ENCODE data around the gene PTGES2.

Gene PTGES2

DNA sequence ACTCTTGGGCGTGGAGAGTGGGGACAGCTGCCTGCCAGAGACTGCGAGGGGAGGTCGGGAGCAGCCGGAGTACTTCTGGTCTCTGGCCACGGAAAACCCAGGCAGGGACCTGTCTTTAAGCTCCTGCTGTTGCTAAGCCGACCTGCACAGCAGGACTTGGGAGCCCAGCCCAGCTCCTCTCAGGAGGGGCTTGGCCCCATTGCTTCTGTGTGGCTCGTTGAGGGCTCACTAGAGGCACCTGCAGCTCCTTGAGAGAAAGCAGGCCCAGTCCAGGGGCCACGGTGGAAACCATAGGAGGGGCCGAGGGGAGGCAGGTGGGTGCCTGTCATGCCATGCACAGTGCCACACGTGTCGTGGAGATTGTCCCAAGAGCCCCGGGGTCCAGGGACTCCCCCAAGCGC is 18.4 kb upstream of the PTGES2 start:
- Histone ChIP-seq H3K27me3 (ENCODE audit: control insufficient read depth, insufficient read depth, low read length, poor library complexity, severe bottlenecking) (no peaks in the 10 kb centered on the region), H3K36me3 (ENCODE audit: control insufficient read depth, insufficient read depth, low read length) (no peaks in the 10 kb centered on the region), H3K9me3 (ENCODE audit: control insufficient read depth, low read length) (no peaks in the 10 kb centered on the region), H3K4me3 (ENCODE audit: insufficient read depth, low read depth, low read length) (no peak overlapping the region), H3K4me1 (ENCODE audit: control insufficient read depth, insufficient read depth, low read length) (no peaks in the 10 kb centered on the region), H3K27ac (ENCODE audit: insufficient read depth, low read depth, low read length, poor library complexity, severe bottlenecking) (no peak overlapping the region)
- 85 to 87% methylated on average over 13 of the region's 13 CpGs for WGBS, 2 experiments

DNA sequence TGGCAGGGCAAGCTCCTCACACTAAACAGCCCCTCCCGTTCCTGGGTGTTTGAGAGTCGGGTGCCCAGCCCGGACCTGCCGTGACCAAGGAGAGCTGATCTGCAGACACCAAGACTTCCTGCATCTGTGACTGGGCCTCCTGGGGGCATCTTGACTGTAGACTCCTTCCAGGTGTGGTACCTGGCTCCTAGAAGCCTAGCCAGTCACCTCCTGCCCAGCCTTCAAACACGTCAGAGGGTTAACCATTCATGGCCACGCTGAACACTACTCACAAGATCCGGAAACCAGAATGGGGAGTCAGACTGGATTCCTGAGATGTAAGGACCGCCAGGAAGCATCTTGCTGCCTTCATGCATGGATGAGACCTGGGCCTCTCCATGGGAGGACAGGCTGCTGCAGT is 18.0 kb upstream of the PTGES2 start:
- H3K4me3 ChIP-seq (ENCODE audit: insufficient read depth, low read depth, low read length), result no peak overlapping the region
- no peaks in the 10 kb centered on the region for H3K36me3 ChIP-seq (ENCODE audit: control insufficient read depth, insufficient read depth, low read length)
- H3K4me1 ChIP-seq (ENCODE audit: control insufficient read depth, insufficient read depth, low read length), result peaks cover 3% of the 10 kb centered on the region
- no peaks in the 10 kb centered on the region for H3K9me3 ChIP-seq (ENCODE audit: control insufficient read depth, low read length)
- WGBS, 2 experiments, result 81% methylated on average over 8 of the region's 8 CpGs
- no peak overlapping the region for H3K27ac ChIP-seq (ENCODE audit: insufficient read depth, low read depth, low read length, poor library complexity, severe bottlenecking)
- no peaks in the 10 kb centered on the region for H3K27me3 ChIP-seq (ENCODE audit: control insufficient read depth, insufficient read depth, low read length, poor library complexity, severe bottlenecking)

DNA sequence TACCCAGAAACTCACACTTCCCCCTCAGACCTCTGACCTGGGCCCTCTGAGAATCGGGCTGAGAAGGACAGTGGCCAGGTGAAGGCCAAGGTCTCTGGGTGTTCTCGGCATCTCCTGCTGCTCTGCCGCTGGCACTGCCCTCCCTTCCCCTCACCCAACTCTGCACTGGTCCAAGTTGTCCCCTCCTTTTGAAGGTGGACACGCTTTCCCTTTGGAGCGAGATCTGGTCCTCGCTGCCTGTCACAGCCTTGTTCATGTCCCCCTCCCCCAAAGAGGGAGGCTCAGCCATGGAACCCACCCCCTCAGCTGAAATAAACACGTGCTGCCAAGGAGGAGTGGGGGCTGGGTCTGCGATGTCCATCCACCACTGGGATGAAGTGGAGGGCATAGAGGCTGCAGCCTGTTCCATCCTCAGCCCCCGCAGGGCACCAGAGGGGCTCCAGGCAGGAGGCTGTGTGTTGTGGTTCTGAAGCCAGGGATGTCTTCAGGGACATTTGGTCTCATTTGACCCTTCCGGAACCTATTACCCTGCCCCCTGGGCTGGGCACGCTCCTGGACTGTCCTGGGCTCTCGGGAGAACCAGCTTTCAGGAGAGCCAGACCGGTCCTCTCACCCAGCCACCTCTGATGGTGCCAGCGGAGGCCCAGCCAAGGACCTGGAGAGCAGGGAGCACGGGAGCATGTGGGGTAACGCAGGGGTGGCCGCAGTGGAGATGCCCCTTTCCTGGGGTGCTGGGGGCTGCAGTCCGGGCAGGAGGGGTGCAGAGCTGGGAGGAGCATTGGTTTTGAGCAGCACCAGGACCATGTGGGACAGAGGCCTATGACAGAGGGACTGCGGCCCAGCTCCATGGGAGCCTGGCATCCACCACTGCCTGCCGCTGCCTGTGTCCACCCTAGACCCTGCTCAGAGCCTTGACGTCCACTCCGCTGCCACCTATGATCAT is 17.0 kb upstream of the PTGES2 start:
- 94 to 95% methylated on average over 22 of the region's 22 CpGs for WGBS, 2 experiments
- no peaks in the 10 kb centered on the region for H3K36me3 ChIP-seq (ENCODE audit: control insufficient read depth, insufficient read depth, low read length)
- peaks cover 5% of the 10 kb centered on the region for H3K4me1 ChIP-seq (ENCODE audit: control insufficient read depth, insufficient read depth, low read length)
- H3K9me3 ChIP-seq (ENCODE audit: control insufficient read depth, low read length), result no peaks in the 10 kb centered on the region
- H3K27ac ChIP-seq (ENCODE audit: insufficient read depth, low read depth, low read length, poor library complexity, severe bottlenecking), result no peak overlapping the region
- no peaks in the 10 kb centered on the region for H3K27me3 ChIP-seq (ENCODE audit: control insufficient read depth, insufficient read depth, low read length, poor library complexity, severe bottlenecking)
- no peak overlapping the region for H3K4me3 ChIP-seq (ENCODE audit: insufficient read depth, low read depth, low read length)

DNA sequence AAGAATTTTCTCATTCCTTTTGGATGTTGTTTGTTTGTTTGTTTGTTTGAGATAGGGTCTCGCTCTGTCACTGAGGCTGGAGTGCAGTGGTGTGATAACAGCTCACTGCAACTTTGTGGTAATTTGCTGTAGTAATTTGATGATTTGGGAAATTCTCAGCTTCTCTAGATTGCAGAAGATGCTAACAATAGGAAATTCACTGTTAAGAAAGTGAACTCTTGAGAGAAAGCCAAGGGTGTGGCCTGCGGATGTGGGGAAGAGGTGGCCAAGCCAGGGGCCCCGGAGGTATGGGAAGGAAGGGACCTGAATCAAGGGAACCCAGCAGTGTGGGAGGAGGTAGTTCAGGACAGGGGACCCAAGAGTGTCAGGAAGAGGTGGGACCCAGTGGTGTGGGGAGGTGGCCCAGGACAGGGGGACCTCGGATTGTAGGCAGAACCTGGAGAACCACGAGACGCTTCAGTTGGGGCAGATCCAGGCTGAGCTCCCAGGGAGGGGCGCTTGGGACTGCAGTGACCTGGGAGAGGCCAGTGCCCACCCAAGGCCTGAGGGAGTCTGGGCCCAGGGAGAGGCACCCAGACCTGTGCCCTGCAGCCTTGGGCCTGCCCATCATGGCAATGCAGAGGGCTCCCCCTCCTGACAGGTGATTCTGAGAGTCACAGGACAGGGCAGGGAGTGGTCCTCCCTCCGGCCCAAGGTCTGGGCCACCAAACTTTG is 16.2 kb upstream of the PTGES2 start:
- Histone ChIP-seq H3K9me3 (ENCODE audit: control insufficient read depth, low read length) (no peaks in the 10 kb centered on the region), H3K27ac (ENCODE audit: insufficient read depth, low read depth, low read length, poor library complexity, severe bottlenecking) (no peak overlapping the region), H3K36me3 (ENCODE audit: control insufficient read depth, insufficient read depth, low read length) (no peaks in the 10 kb centered on the region), H3K4me1 (ENCODE audit: control insufficient read depth, insufficient read depth, low read length) (peaks cover 5% of the 10 kb centered on the region), H3K4me3 (ENCODE audit: insufficient read depth, low read depth, low read length) (no peak overlapping the region), H3K27me3 (ENCODE audit: control insufficient read depth, insufficient read depth, low read length, poor library complexity, severe bottlenecking) (no peaks in the 10 kb centered on the region)
- 93 to 94% methylated on average over 8 of the region's 8 CpGs for WGBS, 2 experiments

DNA sequence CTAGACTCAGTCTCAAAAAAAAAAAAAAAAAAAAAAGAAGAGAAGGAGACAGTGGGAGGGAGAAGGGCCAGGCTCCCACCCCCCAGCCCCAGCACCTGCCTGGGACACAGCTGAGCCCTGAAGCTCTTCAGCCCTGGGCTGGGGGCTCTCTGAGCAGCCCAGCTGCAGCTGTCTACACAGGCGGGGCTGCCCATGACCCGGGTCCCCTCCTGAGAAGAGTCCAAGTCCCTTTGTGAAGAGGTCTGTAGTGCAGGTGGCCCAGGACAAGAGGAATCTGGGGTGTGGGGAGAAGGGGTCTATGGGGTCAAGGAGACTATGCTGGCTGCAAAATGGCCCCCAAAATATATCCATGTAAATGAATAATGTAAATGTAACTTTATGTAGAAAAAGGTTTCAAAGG is 15.1 kb upstream of the PTGES2 start:
- Histone ChIP-seq H3K27me3 (ENCODE audit: control insufficient read depth, insufficient read depth, low read length, poor library complexity, severe bottlenecking) (no peaks in the 10 kb centered on the region), H3K27ac (ENCODE audit: insufficient read depth, low read depth, low read length, poor library complexity, severe bottlenecking) (no peak overlapping the region), H3K4me3 (ENCODE audit: insufficient read depth, low read depth, low read length) (no peak overlapping the region), H3K36me3 (ENCODE audit: control insufficient read depth, insufficient read depth, low read length) (no peaks in the 10 kb centered on the region), H3K4me1 (ENCODE audit: control insufficient read depth, insufficient read depth, low read length) (peaks cover 5% of the 10 kb centered on the region), H3K9me3 (ENCODE audit: control insufficient read depth, low read length) (no peaks in the 10 kb centered on the region)
- WGBS, 2 experiments, result 87 to 100% methylated on average over 1 to 2 of the region's 2 CpGs

DNA sequence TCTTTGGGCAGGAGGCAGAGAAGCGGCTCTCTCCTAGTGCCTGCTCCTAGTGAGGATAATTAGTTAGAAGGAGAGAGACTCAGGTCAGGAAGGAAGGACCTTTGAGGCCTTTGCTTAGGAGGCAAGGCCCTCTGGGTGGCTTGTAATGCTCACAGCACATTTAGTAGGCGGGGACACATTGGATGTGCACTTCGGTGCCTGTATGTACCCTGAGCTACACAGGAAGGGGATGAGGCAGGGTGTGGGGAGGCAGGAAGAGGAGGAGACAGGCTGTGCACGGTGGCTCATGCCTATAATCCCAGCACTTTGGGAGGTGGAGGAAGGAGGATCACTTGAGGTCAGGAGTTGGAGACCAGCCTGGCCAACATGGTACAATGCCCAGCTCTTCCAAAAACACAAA is 14.5 kb upstream of the PTGES2 start:
- Histone ChIP-seq H3K9me3 (ENCODE audit: control insufficient read depth, low read length) (no peaks in the 10 kb centered on the region), H3K4me1 (ENCODE audit: control insufficient read depth, insufficient read depth, low read length) (peaks cover 5% of the 10 kb centered on the region), H3K27ac (ENCODE audit: insufficient read depth, low read depth, low read length, poor library complexity, severe bottlenecking) (no peak overlapping the region), H3K4me3 (ENCODE audit: insufficient read depth, low read depth, low read length) (no peak overlapping the region), H3K36me3 (ENCODE audit: control insufficient read depth, insufficient read depth, low read length) (no peaks in the 10 kb centered on the region), H3K27me3 (ENCODE audit: control insufficient read depth, insufficient read depth, low read length, poor library complexity, severe bottlenecking) (no peaks in the 10 kb centered on the region)
- WGBS, 2 experiments, result 87 to 89% methylated on average over 4 of the region's 4 CpGs

DNA sequence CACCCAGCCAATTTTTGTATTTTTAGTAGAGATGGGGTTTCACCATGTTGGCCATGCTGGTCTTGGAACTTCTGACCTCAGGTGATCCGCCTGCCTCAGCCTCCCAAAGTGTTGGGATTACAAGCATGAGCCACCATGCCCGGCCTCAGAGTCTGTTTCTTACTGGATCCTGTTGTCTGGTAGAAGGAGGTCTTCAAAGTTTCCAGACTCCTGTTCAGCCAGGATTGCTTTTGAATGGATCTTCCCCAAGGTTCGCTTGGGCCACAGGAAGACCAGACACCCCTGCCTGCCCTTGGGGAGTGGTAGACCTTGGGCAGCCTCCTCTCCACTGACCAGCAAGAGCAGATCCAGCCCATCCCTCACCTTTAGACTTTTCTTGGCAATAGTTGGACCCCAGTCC is 14.1 kb upstream of the PTGES2 start:
- no peaks in the 10 kb centered on the region for H3K9me3 ChIP-seq (ENCODE audit: control insufficient read depth, low read length)
- H3K4me1 ChIP-seq (ENCODE audit: control insufficient read depth, insufficient read depth, low read length), result peaks cover 5% of the 10 kb centered on the region
- H3K27ac ChIP-seq (ENCODE audit: insufficient read depth, low read depth, low read length, poor library complexity, severe bottlenecking), result no peak overlapping the region
- H3K27me3 ChIP-seq (ENCODE audit: control insufficient read depth, insufficient read depth, low read length, poor library complexity, severe bottlenecking), result no peaks in the 10 kb centered on the region
- 93 to 95% methylated on average over 3 of the region's 3 CpGs for WGBS, 2 experiments
- H3K4me3 ChIP-seq (ENCODE audit: insufficient read depth, low read depth, low read length), result no peak overlapping the region
- no peaks in the 10 kb centered on the region for H3K36me3 ChIP-seq (ENCODE audit: control insufficient read depth, insufficient read depth, low read length)

DNA sequence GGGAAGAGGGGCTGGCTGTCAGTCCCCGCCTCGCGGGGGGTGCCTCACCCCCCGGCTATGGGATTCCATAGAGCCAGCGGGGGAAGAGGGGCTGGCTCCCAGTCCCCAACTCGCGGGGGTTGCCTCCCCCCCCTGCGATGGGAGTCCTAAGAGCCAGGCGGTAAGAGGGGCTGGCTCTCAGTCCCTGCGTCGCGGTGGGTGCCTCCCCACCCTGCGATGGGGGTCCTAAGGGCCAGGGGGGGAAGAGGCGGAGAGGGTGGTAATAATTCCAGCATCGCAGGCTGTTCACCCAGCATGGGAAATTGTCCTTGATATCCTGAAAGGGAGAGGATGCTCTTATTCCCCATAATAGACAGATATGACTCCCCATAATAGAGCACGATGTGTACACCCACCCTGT is 12.1 kb upstream of the PTGES2 start:
- Histone ChIP-seq H3K36me3 (ENCODE audit: control insufficient read depth, insufficient read depth, low read length) (no peaks in the 10 kb centered on the region), H3K4me3 (ENCODE audit: insufficient read depth, low read depth, low read length) (no peak overlapping the region), H3K27ac (ENCODE audit: insufficient read depth, low read depth, low read length, poor library complexity, severe bottlenecking) (no peak overlapping the region), H3K4me1 (ENCODE audit: control insufficient read depth, insufficient read depth, low read length) (peaks cover 5% of the 10 kb centered on the region), H3K9me3 (ENCODE audit: control insufficient read depth, low read length) (no peaks in the 10 kb centered on the region), H3K27me3 (ENCODE audit: control insufficient read depth, insufficient read depth, low read length, poor library complexity, severe bottlenecking) (no peaks in the 10 kb centered on the region)
- 90 to 96% methylated on average over 8 to 9 of the region's 16 CpGs for WGBS, 2 experiments

DNA sequence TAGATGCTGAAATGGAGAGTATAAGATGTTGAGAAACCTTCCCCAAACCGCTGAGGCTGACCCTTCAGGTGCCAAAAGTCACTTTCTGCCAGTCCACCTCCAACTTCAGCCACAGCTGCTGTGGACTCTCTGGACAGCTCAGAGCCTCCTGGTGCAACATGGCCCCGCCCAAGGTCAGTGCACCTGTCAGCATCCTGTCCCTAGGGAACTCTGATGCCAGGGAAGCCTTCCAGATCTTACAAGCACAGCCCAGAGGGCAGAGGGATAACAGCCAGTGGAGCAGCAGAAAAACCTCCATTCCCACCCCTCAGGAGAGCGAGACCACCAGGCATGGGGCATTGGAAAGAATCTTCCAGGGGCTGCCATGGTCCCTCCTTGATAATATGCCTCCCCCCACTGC is 10.5 kb upstream of the PTGES2 start:
- 87 to 89% methylated on average over 3 of the region's 3 CpGs for WGBS, 2 experiments
- no peaks in the 10 kb centered on the region for H3K36me3 ChIP-seq (ENCODE audit: control insufficient read depth, insufficient read depth, low read length)
- no peak overlapping the region for H3K27ac ChIP-seq (ENCODE audit: insufficient read depth, low read depth, low read length, poor library complexity, severe bottlenecking)
- peaks cover 5% of the 10 kb centered on the region for H3K27me3 ChIP-seq (ENCODE audit: control insufficient read depth, insufficient read depth, low read length, poor library complexity, severe bottlenecking)
- H3K4me1 ChIP-seq (ENCODE audit: control insufficient read depth, insufficient read depth, low read length), result peaks cover 5% of the 10 kb centered on the region
- no peaks in the 10 kb centered on the region for H3K9me3 ChIP-seq (ENCODE audit: control insufficient read depth, low read length)
- no peak overlapping the region for H3K4me3 ChIP-seq (ENCODE audit: insufficient read depth, low read depth, low read length)

All from ectodermal cell (in vitro differentiated cells).